GM20431 (cell line): ENCODE results near the gene VPS33A.
"Not testable (repeated sequence)": the region's sequence is repeated elsewhere in the genome, so short reads cannot be mapped to it uniquely, and the experiment has no call there.

Experiments
- in situ Hi-C: fragments of 300-500 bp; cut with MseI, MboI; formaldehyde crosslinking; loops from one replicate; pipeline ENCODE4 v1.15.0; 2020; ENCODE audit warnings: low sequenced_read_pairs; ENCODE audit not compliant: unreplicated experiment

The VPS33A gene

GRCh38 chr12:122258939-122259338 is 7.4 kb downstream of the VPS33A start:
- in situ Hi-C loops = not testable (repeated sequence)

DNA sequence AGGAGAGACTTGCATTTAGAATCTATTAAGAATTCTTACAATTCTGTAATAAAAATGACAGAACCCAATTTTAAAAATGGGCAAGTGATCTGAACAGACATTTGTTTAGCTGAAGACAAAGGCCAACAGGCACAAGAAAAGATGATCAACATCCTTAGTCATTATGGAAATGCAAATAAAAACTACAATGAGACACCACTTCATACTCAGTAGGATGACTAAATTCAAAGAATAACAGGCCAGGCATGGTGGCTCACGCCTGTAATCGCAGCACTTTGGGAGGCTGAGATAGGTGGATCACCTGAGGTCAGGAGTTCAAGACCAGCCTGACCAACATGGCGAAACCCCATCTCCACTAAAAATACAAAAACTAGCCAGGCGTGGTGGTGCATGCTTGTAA is 7.8 kb downstream of the VPS33A start:
- in situ Hi-C loops = not testable (repeated sequence)

DNA sequence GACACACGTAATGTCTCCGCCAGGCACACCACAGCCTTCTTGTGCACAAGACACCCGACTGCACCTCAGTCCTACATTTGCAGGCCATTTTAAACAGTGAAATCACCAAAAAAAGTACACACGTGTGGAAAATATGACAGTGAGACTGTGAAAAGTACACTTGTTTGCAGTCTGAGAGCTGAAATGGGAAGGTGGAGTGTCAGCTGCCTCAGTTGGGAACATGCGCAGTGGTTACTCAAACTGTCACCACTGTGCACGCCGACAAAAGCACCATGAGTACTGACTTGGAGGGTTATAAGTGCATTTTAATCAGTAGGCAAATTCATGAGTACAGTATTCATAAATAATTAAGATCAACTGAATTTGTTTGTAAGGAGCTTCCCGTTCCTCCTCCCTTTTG is 15.8 kb downstream of the VPS33A start:
- in situ Hi-C loops = no loop called here

DNA sequence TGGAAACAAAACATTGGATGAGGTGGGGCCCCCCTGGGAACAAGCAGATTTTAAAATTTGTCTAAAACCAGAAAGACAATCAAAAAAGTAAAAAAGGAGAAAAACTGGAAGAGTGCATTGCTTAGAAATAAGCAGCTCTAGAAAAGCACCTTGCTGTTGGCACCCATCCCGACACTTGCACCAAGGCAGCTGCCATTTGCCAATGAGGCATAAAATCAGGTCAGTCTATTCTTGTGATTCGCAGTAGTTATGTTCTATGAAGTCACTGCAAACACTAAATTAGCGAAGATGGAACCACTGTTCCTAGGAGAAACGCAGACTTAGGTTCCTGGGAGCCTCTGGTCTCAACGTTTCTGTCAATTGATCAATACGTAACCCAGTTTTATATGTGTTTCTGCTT is 16.2 kb downstream of the VPS33A start:
- in situ Hi-C loops = no loop called here

- in situ Hi-C loops = no loop called here
These were observed 20.7 kb downstream of the VPS33A start for GRCh38 chr12:122245553-122245952.

DNA sequence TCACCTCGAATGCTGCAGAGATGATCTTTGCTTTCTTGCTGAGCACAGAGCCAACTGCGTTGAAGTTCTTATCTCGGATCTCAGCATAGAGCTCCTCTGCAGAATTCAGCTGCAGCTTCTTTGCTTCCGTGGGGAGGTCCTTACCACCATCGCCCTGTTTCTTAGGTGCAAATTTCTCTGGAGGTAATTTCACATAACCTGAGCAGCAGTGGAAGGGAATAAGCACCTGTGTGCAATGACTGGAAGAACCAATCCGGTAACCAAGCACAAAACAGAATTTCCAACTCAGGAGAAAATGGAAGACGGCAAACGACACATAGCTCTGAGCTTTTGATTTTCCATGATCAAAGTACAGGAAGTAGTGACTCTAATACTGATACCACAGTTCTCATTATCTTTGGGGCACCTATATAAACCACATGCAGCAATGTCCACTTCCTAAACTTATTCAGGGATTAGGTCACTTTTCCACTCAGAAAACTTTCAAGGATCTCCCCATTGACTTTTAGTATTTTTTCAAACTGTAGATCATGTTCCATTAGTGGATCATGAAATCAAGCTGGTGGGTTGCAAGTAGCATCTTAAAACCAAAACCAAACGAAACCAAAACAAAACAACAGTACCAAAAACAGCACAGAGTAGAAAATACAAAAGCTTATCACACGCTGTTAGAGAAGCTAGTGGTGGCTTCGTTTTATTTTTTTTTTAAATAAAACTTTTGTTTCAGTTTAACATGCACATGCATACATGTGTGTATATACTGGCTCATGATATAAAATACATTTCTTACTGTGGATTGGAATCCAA is 21.5 kb downstream of the VPS33A start:
- in situ Hi-C loops = no loop called here

DNA sequence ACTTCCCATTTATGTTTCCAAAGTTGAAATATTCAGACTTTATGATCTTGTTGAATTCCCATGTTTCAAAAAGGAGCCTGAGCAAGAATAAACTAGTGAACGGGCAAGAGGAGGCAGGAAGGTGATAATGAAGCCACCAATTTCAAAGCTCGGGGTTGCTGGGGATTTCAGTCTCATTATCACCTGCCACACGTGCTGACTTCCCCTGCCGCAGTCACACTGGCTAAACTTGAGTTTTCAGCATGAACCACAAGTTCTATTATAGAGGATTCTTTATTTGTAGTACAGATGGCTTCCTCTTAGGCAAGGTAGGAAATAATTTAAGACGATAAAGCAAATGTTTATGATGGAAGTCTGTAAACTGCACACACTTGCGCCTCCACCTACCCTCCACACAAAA is 22.3 kb downstream of the VPS33A start:
- in situ Hi-C loops = no loop called here

GRCh38 chr12:122238861-122239260 is 27.4 kb downstream of the VPS33A start:
- in situ Hi-C loops = no loop called here

GRCh38 chr12:122235741-122236140 is 30.6 kb downstream of the VPS33A start:
- in situ Hi-C loops = no loop called here

DNA sequence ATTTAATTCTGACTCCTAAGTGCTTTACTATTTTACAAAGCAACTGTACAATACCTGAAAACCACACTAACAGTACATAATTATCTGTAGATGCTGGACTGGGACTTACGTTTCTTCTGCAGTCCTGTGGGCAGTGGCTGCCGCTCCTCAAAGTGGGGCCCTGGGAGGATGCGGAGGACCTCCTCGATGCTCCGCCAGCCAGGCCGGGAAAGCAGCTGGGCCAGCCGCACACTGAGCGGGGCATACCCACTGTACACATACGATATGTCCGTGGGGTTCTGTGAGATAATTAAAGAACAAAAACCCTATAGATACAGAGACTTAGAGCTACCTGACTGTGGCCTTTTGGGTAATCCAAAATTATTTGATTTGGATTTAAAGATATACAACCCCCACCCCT is 33.6 kb downstream of the VPS33A start:
- in situ Hi-C loops = no loop called here

GRCh38 chr12:122230798-122231197 is 35.5 kb downstream of the VPS33A start:
- in situ Hi-C loops = no loop called here

- in situ Hi-C loops = no loop called here
These were observed 38.2 kb downstream of the VPS33A start for GRCh38 chr12:122228092-122228491.

GRCh38 chr12:122227341-122227740 is 39.0 kb downstream of the VPS33A start:
- in situ Hi-C loops = no loop called here

- in situ Hi-C loops = no loop called here
These were observed 39.7 kb downstream of the VPS33A start for GRCh38 chr12:122226366-122227125.

DNA sequence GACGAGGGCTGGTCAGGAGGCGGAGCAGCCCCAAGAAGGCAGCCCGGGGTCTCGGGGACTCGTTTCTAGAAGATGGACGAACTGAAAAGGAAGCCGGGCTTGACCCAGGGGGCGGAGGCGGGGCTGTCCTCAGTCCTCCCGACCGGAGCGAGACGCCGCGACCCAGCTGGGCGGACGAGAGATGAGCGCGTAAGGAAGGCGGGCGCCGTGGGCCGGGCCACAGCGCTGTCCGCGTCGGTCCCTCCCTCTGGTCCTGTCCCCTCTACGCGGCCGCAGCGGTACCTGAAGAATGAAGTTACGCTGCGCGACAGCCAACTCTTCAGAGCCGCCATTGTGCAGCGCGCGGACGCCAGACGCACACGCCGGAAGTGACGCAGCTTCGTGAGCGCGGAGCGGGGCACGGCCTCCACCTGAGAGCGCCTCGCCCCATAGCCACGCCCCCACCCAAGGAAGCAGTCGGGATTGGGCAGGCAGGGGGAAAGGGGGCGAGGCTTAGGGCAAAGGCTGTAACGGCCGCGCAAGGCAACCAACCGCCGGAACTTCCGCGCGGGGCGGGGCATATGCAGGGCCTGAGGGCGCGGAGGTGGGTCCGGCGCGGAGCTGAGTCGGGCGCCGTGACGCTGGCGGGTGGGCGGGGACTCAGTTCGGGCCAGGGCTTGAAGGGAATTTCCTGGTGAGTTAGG is 40.5 kb downstream of the VPS33A start, which contains the start of gene DIABLO:
Gene DIABLO (minus strand): TSS at position 370 of the 683 bp plus-strand sequence. CDS start 38 bp downstream, at position 332.
- in situ Hi-C loops = no loop called here

GRCh38 chr12:122216445-122216844 is 49.8 kb downstream of the VPS33A start:
- in situ Hi-C loops = no loop called here

- in situ Hi-C loops = no loop called here
These were observed 50.5 kb downstream of the VPS33A start for GRCh38 chr12:122215771-122216170.

GRCh38 chr12:122208073-122208820 is 58.0 kb downstream of the VPS33A start:
- in situ Hi-C loops = no loop called here

GRCh38 chr12:122207391-122207790 is 58.9 kb downstream of the VPS33A start:
- in situ Hi-C loops = no loop called here

GRCh38 chr12:122206976-122207375 is 59.3 kb downstream of the VPS33A start:
- in situ Hi-C loops = no loop called here
